ENCODE measurements around the gene FA2H.

Gene FA2H

DNA sequence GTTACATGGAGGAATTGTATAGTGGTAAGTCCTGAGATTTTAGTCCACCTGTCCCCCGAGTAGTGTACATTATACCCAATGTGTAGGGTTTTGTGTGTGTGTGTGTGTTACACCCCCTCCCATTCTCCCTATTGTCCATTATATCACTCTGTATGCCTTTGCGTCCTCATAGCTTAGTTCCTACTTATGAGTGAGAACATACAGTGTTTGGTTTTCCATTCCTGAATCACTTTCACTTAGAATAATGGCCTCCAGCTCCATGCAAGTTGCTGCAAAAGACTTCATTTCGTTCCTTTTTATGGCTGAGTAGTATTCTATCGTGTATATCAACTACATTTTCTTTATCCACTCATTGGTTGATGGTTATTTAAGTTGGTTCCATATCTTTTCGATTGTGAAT lies 635 bp upstream of the FA2H start:
- peaks cover 11% of the 10 kb centered on the region for H3K27me3 ChIP-seq (ENCODE audit: insufficient read depth, low read depth, severe bottlenecking)
- no peak for DNase-seq
- no peak for TF ChIP-seq CTCF (IDR thresholded peaks at IDR 0.05; ENCODE audit: low read depth, low read length)
- no peaks in the 10 kb centered on the region for H3K36me3 ChIP-seq
- no peak overlapping the region for H3K27ac ChIP-seq
- peak overlapping the region; percentile 42 for H3K4me3 ChIP-seq (ENCODE audit: low read depth, low read length)
- H3K9me3 ChIP-seq (ENCODE audit: severe bottlenecking): no peaks in the 10 kb centered on the region

- no peak for DNase-seq
- Histone ChIP-seq H3K4me3 (ENCODE audit: low read depth, low read length) (peak overlapping the region; percentile 42), H3K9me3 (ENCODE audit: severe bottlenecking) (no peaks in the 10 kb centered on the region), H3K27me3 (ENCODE audit: insufficient read depth, low read depth, severe bottlenecking) (peaks cover 11% of the 10 kb centered on the region), H3K27ac (no peak overlapping the region), H3K36me3 (no peaks in the 10 kb centered on the region)
- no peak for TF ChIP-seq CTCF (IDR thresholded peaks at IDR 0.05; ENCODE audit: low read depth, low read length)
Measured at GRCh38 chr16:74773446-74774222, 986 bp downstream of the FA2H start.

DNA sequence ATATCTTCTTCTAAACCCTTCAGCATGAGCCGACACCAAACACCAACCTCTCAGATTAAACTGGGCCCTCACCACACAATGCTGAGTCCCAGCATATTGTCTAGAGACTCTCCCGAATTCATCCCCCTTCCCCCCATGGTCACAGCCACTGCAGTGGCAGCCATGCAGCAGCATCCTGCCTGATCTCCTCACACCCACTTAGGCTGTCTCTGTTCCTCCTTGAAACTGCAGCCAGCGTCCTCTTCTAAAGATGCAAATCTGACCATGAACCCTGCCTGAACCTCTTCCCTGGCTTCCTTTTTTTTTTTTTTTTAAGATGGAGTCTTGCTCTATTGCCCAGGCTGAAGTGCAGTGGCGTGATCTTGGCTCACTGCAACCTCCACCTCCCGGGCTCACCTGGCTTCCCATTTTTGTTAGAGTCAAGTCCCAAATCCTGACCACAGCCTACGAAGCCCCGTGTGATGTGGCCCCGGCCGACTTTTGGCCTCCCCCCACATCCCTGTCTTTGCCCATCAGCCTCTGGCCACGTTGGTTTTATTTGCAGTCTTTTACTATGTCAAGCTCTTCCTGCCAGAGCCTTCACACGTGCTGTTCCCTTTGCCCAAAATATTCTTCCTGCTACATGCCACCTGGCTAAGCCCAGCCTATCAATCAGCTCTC lies 2.8 kb downstream of the FA2H start:
- Histone ChIP-seq H3K9me3 (ENCODE audit: severe bottlenecking) (peaks cover 6% of the 10 kb centered on the region), H3K4me3 (ENCODE audit: low read depth, low read length) (no peak overlapping the region), H3K27ac (no peak overlapping the region), H3K27me3 (ENCODE audit: insufficient read depth, low read depth, severe bottlenecking) (peaks cover 11% of the 10 kb centered on the region), H3K36me3 (no peaks in the 10 kb centered on the region)
- no peak for DNase-seq
- no peak for TF ChIP-seq CTCF (IDR thresholded peaks at IDR 0.05; ENCODE audit: low read depth, low read length)

GRCh38 chr16:74770831-74771526 lies 3.6 kb downstream of the FA2H start:
- Histone ChIP-seq H3K9me3 (ENCODE audit: severe bottlenecking) (peaks cover 6% of the 10 kb centered on the region), H3K27me3 (ENCODE audit: insufficient read depth, low read depth, severe bottlenecking) (peaks cover 11% of the 10 kb centered on the region), H3K36me3 (no peaks in the 10 kb centered on the region), H3K4me3 (ENCODE audit: low read depth, low read length) (no peak overlapping the region), H3K27ac (no peak overlapping the region)
- DNase-seq: no peak
- TF ChIP-seq CTCF (IDR thresholded peaks at IDR 0.05; ENCODE audit: low read depth, low read length): no peak

- DNase-seq: no peak
- H3K4me3 ChIP-seq (ENCODE audit: low read depth, low read length): no peak overlapping the region
- peaks cover 6% of the 10 kb centered on the region for H3K9me3 ChIP-seq (ENCODE audit: severe bottlenecking)
- peaks cover 11% of the 10 kb centered on the region for H3K27me3 ChIP-seq (ENCODE audit: insufficient read depth, low read depth, severe bottlenecking)
- no peak for TF ChIP-seq CTCF (IDR thresholded peaks at IDR 0.05; ENCODE audit: low read depth, low read length)
- H3K36me3 ChIP-seq: no peaks in the 10 kb centered on the region
- no peak overlapping the region for H3K27ac ChIP-seq
Measured at GRCh38 chr16:74769586-74770190, 4.9 kb downstream of the FA2H start.

Measured in WERI-Rb-1 (cell line).